Breast epithelium (tissue), 3 donors: ENCODE data around the gene BACH2.

ENCODE experiments used
- POLR2A ChIP-seq: fragments of 450-650 bp; IDR thresholded peaks from one replicate; pipeline ENCODE4 v1.6.1; 2016; ENCODE audit warnings: antibody characterized with exemption, mild to moderate bottlenecking, moderate library complexity
- TF ChIP-seq, protein P1 (sequence below), 3 donors: fragments of 450-650 bp; IDR thresholded peaks; one replicate each; pipeline ENCODE4 v1.5.1; 2016 to 2017; ENCODE audit warnings: antibody characterized with exemption in 3 of 3, mild to moderate bottlenecking in 3 of 3, moderate library complexity in 3 of 3

GRCh38 chr6:90039911-90040310 lies 256.7 kb downstream of the BACH2 start:
- TF ChIP-seq, protein P1, sequence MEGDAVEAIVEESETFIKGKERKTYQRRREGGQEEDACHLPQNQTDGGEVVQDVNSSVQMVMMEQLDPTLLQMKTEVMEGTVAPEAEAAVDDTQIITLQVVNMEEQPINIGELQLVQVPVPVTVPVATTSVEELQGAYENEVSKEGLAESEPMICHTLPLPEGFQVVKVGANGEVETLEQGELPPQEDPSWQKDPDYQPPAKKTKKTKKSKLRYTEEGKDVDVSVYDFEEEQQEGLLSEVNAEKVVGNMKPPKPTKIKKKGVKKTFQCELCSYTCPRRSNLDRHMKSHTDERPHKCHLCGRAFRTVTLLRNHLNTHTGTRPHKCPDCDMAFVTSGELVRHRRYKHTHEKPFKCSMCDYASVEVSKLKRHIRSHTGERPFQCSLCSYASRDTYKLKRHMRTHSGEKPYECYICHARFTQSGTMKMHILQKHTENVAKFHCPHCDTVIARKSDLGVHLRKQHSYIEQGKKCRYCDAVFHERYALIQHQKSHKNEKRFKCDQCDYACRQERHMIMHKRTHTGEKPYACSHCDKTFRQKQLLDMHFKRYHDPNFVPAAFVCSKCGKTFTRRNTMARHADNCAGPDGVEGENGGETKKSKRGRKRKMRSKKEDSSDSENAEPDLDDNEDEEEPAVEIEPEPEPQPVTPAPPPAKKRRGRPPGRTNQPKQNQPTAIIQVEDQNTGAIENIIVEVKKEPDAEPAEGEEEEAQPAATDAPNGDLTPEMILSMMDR (IDR thresholded peaks at IDR 0.05), result no peak
- TF ChIP-seq POLR2A, result no peak
